ENCODE data around the gene JAKMIP2.

Gene JAKMIP2

GRCh38 chr5:147547730-147548129 is 234.8 kb downstream of the JAKMIP2 start:
- DNase-seq = no peak

DNA sequence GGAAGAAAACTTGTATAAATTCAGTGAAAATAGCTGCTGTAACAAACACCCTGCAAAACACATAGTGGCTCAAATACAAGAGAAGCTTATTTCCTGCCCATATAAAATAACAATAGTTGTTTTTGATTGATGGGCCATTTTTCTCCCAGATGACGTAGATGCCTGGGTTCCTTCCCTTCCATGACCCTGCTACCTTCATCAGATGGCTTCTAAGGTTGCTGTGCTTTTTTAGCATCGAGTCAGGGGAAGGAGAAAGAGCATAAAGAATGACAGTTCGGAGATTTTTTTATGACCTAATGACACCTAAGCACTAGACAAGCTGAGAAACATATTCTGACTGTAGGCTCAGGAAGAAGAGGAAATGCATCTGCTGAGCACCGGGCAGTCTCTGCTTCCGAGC is 238.0 kb downstream of the JAKMIP2 start:
- no peak for DNase-seq

DNA sequence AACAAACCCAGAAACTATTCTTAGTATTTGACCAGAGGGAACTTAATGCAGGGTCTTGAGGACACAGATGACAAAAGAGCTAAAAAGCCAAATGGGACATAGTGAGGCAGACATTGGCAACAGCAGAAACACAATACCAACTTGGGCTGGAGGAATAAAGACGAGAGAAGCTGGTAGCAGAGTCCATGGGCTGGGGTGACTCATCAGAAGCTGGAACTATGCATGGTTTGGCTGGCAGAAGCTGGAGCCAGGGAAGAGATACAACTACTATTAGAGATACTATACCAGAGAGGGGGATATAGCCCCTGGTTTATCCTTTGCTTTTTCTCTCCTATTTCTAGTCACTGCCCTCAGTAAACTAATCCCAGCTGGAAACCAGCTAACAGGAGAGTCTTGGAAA is 243.5 kb downstream of the JAKMIP2 start:
- no peak for DNase-seq

- DNase-seq = no peak
These were observed 244.3 kb downstream of the JAKMIP2 start for GRCh38 chr5:147538236-147538635.
